Activated naive CD8-positive, alpha-beta T cell treated with anti-CD3 and anti-CD28 coated beads, Interleukin-2, amount 50 U/mL, for 16 hours (primary cell): ENCODE measurements around the gene CDC25B.
"Not testable (repeated sequence)": the region's sequence is repeated elsewhere in the genome, so short reads cannot be mapped to it uniquely, and the experiment has no call there.

ENCODE experiments used
- DNase-seq: peaks from one replicate; pipeline ENCODE4 v3.0.0-alpha.2; 2020; ENCODE audit warnings: low read depth, low spot score

The CDC25B gene

GRCh38 chr20:3784863-3785239 lies 11.3 kb upstream of the CDC25B start:
- DNase-seq: no peak

- DNase-seq: no peak
Observed at GRCh38 chr20:3785240-3786125, 10.6 kb upstream of the CDC25B start.

GRCh38 chr20:3786126-3786484 lies 10.0 kb upstream of the CDC25B start:
- no peak for DNase-seq

- DNase-seq: peak; percentile 85
Observed at GRCh38 chr20:3786665-3787323, 9.3 kb upstream of the CDC25B start, which contains the start of gene CENPB. Gene CENPB, minus strand, starts transcription at chr20:3786740. Its CDS starts 257 bp downstream, at chr20:3786483.

GRCh38 chr20:3787324-3788014 lies 8.6 kb upstream of the CDC25B start:
- DNase-seq: no peak

GRCh38 chr20:3788685-3789155 lies 7.4 kb upstream of the CDC25B start:
- no peak for DNase-seq

- not testable (repeated sequence) for DNase-seq
Observed at GRCh38 chr20:3789201-3789600, 6.9 kb upstream of the CDC25B start.

- not testable (repeated sequence) for DNase-seq
Observed at GRCh38 chr20:3794168-3794567, 1.9 kb upstream of the CDC25B start.

- DNase-seq: no peak
Observed at GRCh38 chr20:3794701-3795420, 1.2 kb upstream of the CDC25B start.

GRCh38 chr20:3796477-3797225 lies 541 bp downstream of the CDC25B start:
- no peak for DNase-seq

GRCh38 chr20:3797226-3797545 lies 1.1 kb downstream of the CDC25B start:
- DNase-seq: no peak

- DNase-seq: no peak
Observed at GRCh38 chr20:3797592-3798372, 1.7 kb downstream of the CDC25B start.

GRCh38 chr20:3798373-3798768 lies 2.3 kb downstream of the CDC25B start:
- DNase-seq: no peak

GRCh38 chr20:3798908-3799248 lies 2.8 kb downstream of the CDC25B start:
- no peak for DNase-seq

GRCh38 chr20:3800256-3800877 lies 4.3 kb downstream of the CDC25B start:
- no peak for DNase-seq

- DNase-seq: no peak
Observed at GRCh38 chr20:3800878-3801260, 4.8 kb downstream of the CDC25B start.

- no peak for DNase-seq
Observed at GRCh38 chr20:3801299-3801698, 5.2 kb downstream of the CDC25B start.

GRCh38 chr20:3801846-3802245 lies 5.7 kb downstream of the CDC25B start:
- DNase-seq: no peak

GRCh38 chr20:3802524-3803239 lies 6.6 kb downstream of the CDC25B start:
- DNase-seq: no peak
